Measurements from ENCODE around the gene TRIM8. TPM values are rescaled to one million over a fixed set of nuclear protein-coding genes. Genes with fewer than 3 reads are reported as not detected.

TRIM8 gene
- total and polyA plus RNA-seq, 2 donors (not counting 3 experiments of a cell fraction or from before 2014, with no cell fraction given) = 74.1 to 114 TPM

- peaks cover 11 to 45% of the 10 kb centered on the region in 2 experiments for H3K36me3 ChIP-seq (ENCODE audit: control insufficient read depth in 2 of 2, extremely low read depth in 1 of 2, insufficient read depth in 2 of 2, low read length in 2 of 2)
- no peak for FAIRE-seq
- intact Hi-C loops (cut with micrococcal nuclease) (no loop called here), dilution Hi-C loops (cut with MboI; ENCODE audit: extremely low pct_ligation_motif_present, low sequenced_read_pairs) (no loop called here)
- H3K27me3 ChIP-seq (ENCODE audit: control insufficient read depth in 2 of 2, insufficient read depth in 2 of 2, low read length in 2 of 2) = no peaks in the 10 kb centered on the region
- no peak for DNase-seq (ENCODE audit: low read depth, low spot score)
- no peaks in the 10 kb centered on the region for H3K9me3 ChIP-seq (replicated peaks; ENCODE audit: control insufficient read depth, insufficient read depth, low read length)
- peaks cover 81% of the 10 kb centered on the region for H3K79me2 ChIP-seq (ENCODE audit: control insufficient read depth, insufficient read depth, low read length)
- no peak for TF ChIP-seq MYC (IDR thresholded peaks at IDR 0.05; ENCODE audit: low read depth, low read length)
- TF ChIP-seq JUN (IDR thresholded peaks at IDR 0.05; ENCODE audit: borderline replicate concordance, insufficient read depth, insufficient read length, low read depth) = no peak
- no peak for TF ChIP-seq EZH2 (IDR thresholded peaks at IDR 0.05; ENCODE audit: borderline replicate concordance, low read depth, low read length, severe bottlenecking)
- no peak for TF ChIP-seq MAX (IDR thresholded peaks at IDR 0.05; ENCODE audit: insufficient read depth, insufficient read length)
- no peak for TF ChIP-seq POLR2A (IDR thresholded peaks at IDR 0.05; ENCODE audit: low read depth, low read length)
- no peak for TF ChIP-seq FOS (IDR thresholded peaks at IDR 0.05; ENCODE audit: borderline replicate concordance, insufficient read depth, low read length)
- TF ChIP-seq, protein P1, sequence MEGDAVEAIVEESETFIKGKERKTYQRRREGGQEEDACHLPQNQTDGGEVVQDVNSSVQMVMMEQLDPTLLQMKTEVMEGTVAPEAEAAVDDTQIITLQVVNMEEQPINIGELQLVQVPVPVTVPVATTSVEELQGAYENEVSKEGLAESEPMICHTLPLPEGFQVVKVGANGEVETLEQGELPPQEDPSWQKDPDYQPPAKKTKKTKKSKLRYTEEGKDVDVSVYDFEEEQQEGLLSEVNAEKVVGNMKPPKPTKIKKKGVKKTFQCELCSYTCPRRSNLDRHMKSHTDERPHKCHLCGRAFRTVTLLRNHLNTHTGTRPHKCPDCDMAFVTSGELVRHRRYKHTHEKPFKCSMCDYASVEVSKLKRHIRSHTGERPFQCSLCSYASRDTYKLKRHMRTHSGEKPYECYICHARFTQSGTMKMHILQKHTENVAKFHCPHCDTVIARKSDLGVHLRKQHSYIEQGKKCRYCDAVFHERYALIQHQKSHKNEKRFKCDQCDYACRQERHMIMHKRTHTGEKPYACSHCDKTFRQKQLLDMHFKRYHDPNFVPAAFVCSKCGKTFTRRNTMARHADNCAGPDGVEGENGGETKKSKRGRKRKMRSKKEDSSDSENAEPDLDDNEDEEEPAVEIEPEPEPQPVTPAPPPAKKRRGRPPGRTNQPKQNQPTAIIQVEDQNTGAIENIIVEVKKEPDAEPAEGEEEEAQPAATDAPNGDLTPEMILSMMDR (IDR thresholded peaks at IDR 0.05; ENCODE audit: extremely low read depth in 1 of 2, insufficient read depth in 1 of 2, low read depth in 1 of 2, low read length in 2 of 2) = no peak
- ChIA-PET POLR2A (interaction anchor here (0.7 kb wide), 1 partner anchor 52 kb away, joined by 5 read pairs; no protein-coding TSS in a partner anchor), CTCF (interaction anchor here (2.0 kb wide), 1 partner anchor 56 kb away, joined by 6 read pairs; no protein-coding TSS in a partner anchor)
- no peaks in the 10 kb centered on the region for H4K20me1 ChIP-seq (replicated peaks; ENCODE audit: control insufficient read depth, extremely low read depth, insufficient read depth, low read length)
- H3K4me3 ChIP-seq (replicated peaks in 1 of 3; ENCODE audit: insufficient read depth in 1 of 3, low read depth in 1 of 3, low read length in 3 of 3) = no peak overlapping the region
- no TSS peak for BruUV-seq (replicated peaks)
- no peak overlapping the region for H3K9ac ChIP-seq (replicated peaks; ENCODE audit: extremely low read depth, insufficient read depth, low read length)
- no peaks in the 10 kb centered on the region for H3K9me1 ChIP-seq (replicated peaks; ENCODE audit: control insufficient read depth, extremely low read depth, insufficient read depth, low read length)
- no peak overlapping the region for H2AFZ ChIP-seq (ENCODE audit: low read depth, low read length)
- peaks cover 42% of the 10 kb centered on the region for H3K4me1 ChIP-seq (ENCODE audit: control insufficient read depth, extremely low read depth, insufficient read depth, low read length)
- H3K27ac ChIP-seq (ENCODE audit: insufficient read depth, low read depth, low read length) = no peak overlapping the region
- H3K4me2 ChIP-seq (ENCODE audit: insufficient read depth, low read length) = no peak overlapping the region
Observed at GRCh38 chr10:102652170-102652916, 8.1 kb downstream of the TRIM8 start.

Measured in endothelial cell of umbilical vein (primary cell).